Measurements from ENCODE around the gene CELF5.
"Not testable (repeated sequence)": the region's sequence is repeated elsewhere in the genome, so short reads cannot be mapped to it uniquely, and the experiment has no call there.

The CELF5 gene

DNA sequence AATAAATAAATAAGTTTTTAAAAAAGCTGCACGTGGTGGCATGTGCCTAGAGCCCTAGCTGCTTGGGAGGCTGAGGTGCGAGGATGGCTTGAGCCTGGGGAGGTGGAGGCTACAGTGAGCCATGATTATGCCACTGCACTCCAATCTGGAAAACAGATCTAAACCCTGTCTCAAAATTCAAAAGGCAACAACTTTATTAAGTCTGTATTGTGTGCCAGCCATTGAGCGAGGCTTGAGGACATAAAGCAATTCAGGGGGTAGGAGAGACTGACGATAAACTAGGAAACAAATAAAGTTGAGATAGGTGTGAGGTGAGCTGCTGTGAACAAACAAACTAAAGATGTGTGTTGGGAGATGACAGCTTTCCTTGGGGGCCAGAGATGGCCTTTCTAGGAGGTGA is 8.7 kb downstream of the CELF5 start:
- peaks cover 5% of the 10 kb centered on the region for H3K27me3 Mint-ChIP-seq (ENCODE audit: low read depth)
- H3K4me3 Mint-ChIP-seq: no peak overlapping the region
- H3K27ac Mint-ChIP-seq: no peak overlapping the region
- no peaks in the 10 kb centered on the region for H3K4me1 Mint-ChIP-seq (ENCODE audit: low read depth)
- H3K36me3 Mint-ChIP-seq (ENCODE audit: low read depth): no peaks in the 10 kb centered on the region
- DNase-seq (ENCODE audit: low spot score): no peak
- no peaks in the 10 kb centered on the region for H3K9me3 Mint-ChIP-seq

DNA sequence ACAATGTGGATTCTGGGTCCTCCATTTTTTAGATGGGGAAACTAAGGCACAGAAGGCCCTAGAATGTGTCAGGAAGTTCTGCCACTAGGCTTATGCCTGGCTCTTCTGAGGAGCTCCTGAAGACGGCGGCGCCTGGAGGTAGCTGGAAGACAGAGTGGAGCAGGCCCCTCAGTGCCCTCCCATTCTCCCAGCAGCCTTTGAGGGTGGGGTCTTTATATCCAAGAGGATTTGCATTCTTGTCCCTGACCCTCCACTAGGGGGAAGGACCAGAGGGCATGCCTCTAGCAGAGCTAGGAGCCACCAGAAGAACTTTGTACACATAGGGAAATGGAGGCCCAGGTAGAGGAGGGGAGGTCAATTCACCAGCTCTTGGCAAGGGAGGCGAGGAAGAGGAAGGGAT is 9.4 kb downstream of the CELF5 start:
- Mint-ChIP-seq H3K27me3 (ENCODE audit: low read depth) (peaks cover 5% of the 10 kb centered on the region), H3K4me3 (no peak overlapping the region), H3K27ac (no peak overlapping the region), H3K4me1 (ENCODE audit: low read depth) (no peaks in the 10 kb centered on the region), H3K36me3 (ENCODE audit: low read depth) (no peaks in the 10 kb centered on the region), H3K9me3 (no peaks in the 10 kb centered on the region)
- DNase-seq (ENCODE audit: low spot score): no peak

DNA sequence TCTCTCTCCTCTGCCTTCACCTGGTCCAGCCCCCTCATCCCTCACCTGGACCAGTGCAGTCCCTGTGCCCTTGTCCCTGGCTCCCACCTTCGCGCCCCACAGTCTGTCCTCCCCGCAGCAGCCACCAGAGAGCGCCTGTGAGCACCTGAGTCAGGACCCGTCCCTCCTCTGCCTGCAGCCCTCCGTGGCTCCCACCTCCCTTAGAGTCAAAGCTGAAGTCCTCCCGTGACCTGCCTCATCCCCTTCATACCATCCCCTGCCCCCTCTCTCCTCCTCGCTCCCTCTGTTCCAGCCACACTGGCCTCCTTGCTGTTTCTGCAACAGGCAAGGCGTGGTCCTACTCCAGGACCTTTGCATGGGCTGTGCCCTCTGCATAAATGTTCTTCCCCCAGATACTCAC is 10.3 kb downstream of the CELF5 start:
- no peak for DNase-seq (ENCODE audit: low spot score)
- Mint-ChIP-seq H3K27ac (no peak overlapping the region), H3K9me3 (no peaks in the 10 kb centered on the region), H3K4me3 (no peak overlapping the region), H3K36me3 (ENCODE audit: low read depth) (no peaks in the 10 kb centered on the region), H3K27me3 (ENCODE audit: low read depth) (no peaks in the 10 kb centered on the region), H3K4me1 (ENCODE audit: low read depth) (no peaks in the 10 kb centered on the region)

DNA sequence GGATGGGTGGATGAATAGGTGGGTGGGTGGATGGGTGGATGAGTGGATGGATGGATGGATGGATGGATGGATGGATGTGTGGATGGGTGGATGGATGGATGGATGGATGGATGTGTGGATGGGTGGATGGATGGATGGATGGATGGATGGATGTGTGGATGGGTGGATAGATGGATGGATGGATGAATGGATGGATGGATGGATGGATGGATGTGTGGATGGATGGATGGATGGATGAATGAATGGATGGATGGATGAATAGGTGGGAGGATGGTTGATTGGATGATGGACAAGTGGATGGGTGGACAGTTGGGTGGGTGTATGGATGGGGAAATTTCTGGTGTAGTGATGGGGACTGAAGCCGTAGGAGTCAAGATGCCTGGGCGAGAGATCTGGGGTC is 11.1 kb downstream of the CELF5 start:
- not testable (repeated sequence) for H3K9me3 Mint-ChIP-seq; H3K27me3 Mint-ChIP-seq (ENCODE audit: low read depth); H3K27ac Mint-ChIP-seq; DNase-seq (ENCODE audit: low spot score); H3K36me3 Mint-ChIP-seq (ENCODE audit: low read depth); H3K4me3 Mint-ChIP-seq; H3K4me1 Mint-ChIP-seq (ENCODE audit: low read depth)

DNA sequence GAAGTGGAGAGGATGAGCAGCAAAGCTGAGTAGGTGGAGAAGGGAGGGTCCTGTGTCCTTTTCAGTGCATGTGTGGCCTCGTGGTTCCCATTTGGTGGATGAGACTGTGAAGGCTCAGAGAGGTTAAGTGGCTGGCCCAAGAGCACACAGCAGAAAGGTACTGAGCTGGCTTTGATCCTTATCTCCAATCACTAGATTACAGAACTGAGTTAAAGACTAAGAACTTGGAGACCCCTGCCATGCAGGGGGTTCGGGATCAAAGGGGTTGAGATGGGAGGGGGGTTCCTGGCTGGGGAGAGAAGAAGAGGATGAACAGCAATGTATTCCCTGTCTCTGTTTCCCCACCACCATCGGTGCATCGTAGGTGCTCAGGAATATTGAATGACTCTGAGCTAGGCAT is 11.8 kb downstream of the CELF5 start:
- Mint-ChIP-seq H3K9me3 (no peaks in the 10 kb centered on the region), H3K4me3 (no peak overlapping the region), H3K36me3 (ENCODE audit: low read depth) (no peaks in the 10 kb centered on the region), H3K27me3 (ENCODE audit: low read depth) (no peaks in the 10 kb centered on the region), H3K4me1 (ENCODE audit: low read depth) (no peaks in the 10 kb centered on the region), H3K27ac (no peak overlapping the region)
- no peak for DNase-seq (ENCODE audit: low spot score)

DNA sequence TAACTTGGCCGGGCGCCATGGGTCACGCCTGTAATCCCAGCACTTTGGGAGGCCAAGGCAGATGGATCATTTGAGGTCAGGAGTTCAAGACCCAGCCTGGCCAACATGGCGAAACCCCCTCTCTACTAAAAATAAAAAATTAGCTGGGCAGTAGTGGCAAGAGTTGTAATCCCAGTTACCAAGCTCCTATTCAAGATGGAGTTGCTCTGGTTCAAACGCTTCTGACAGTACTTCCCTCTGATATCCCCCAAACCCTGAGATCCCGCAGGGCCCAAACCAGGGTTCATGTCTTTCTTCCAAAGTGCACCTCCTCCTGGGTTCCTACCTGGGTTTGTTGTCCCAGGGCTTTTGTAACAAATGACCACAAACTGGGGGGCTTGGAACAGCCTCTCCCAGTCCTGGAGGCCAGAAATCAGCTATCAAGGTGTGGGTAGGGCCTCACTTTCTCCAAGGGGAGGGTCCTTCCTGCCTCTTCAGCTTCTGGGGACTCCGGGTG is 13.7 kb downstream of the CELF5 start:
- no peak for DNase-seq (ENCODE audit: low spot score)
- Mint-ChIP-seq H3K27ac (no peak overlapping the region), H3K9me3 (no peaks in the 10 kb centered on the region), H3K4me1 (ENCODE audit: low read depth) (no peaks in the 10 kb centered on the region), H3K27me3 (ENCODE audit: low read depth) (no peaks in the 10 kb centered on the region), H3K4me3 (no peak overlapping the region), H3K36me3 (ENCODE audit: low read depth) (no peaks in the 10 kb centered on the region)

DNA sequence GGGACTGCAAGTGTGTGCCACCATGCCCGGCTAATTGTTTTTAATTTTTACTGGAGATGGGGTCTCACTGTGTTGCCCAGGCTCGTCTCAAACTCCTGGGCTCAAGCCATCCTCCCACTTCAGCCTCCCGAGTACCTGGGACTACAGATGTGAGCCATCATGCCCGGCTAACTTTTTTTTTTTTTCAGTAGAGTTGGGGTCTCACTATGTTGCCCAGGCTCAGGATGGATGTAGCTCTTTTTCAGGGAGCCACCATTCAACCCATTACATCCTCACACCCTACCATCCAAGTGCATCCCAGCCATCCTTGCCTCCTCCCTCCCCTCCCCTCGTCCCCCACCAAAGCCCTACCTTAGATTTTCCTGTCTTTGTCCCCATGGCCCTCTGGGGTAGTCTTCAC is 14.9 kb downstream of the CELF5 start:
- Mint-ChIP-seq H3K36me3 (ENCODE audit: low read depth) (no peaks in the 10 kb centered on the region), H3K4me3 (no peak overlapping the region), H3K27me3 (ENCODE audit: low read depth) (no peaks in the 10 kb centered on the region), H3K4me1 (ENCODE audit: low read depth) (no peaks in the 10 kb centered on the region), H3K9me3 (no peaks in the 10 kb centered on the region), H3K27ac (no peak overlapping the region)
- no peak for DNase-seq (ENCODE audit: low spot score)

DNA sequence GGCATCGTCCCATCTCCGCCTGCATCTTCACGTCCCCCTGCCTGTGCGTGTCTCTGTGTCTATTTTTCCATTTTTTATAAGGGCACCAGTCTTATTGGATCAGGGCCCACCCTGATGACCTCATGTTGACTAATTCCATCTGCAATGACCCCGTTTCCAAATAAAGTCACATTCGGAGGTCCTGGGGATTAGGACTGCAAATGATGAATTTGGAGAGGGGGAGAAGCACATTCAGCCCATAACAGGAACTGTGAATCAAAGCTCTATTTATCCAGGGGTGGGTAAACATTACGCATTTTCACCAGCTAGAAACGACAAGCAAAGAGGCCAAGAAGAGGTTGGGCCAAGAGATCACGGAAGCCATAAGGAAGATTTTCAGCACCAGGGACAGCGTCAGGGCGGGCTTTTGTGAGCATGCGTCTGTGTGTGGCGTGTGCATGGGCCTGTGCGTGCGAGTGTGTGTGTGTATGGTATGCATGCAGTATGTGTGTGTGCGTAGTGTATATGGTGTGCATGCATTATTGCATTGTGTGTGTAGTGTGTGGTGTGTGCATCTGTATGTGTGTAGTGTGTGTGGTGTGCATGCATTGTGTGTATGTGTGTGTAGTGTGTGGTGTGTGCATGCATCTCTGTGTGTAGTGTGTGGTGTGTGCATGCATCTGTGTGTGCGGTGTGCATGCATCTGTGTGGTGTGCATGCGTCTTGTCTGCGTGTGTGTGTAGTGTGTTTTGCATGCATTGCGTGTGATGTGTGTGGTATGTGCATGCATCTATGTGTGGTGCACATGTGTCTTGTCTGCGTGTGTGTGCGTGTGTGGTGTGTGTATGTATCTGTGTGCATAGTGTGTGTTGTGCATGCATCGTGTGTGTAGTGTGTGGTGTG is 19.6 kb downstream of the CELF5 start:
- H3K9me3 Mint-ChIP-seq: no peaks in the 10 kb centered on the region
- no peak overlapping the region for H3K27ac Mint-ChIP-seq
- no peaks in the 10 kb centered on the region for H3K36me3 Mint-ChIP-seq (ENCODE audit: low read depth)
- H3K27me3 Mint-ChIP-seq (ENCODE audit: low read depth): no peaks in the 10 kb centered on the region
- DNase-seq (ENCODE audit: low spot score): peak; percentile 35
- H3K4me1 Mint-ChIP-seq (ENCODE audit: low read depth): no peaks in the 10 kb centered on the region
- H3K4me3 Mint-ChIP-seq: no peak overlapping the region

DNA sequence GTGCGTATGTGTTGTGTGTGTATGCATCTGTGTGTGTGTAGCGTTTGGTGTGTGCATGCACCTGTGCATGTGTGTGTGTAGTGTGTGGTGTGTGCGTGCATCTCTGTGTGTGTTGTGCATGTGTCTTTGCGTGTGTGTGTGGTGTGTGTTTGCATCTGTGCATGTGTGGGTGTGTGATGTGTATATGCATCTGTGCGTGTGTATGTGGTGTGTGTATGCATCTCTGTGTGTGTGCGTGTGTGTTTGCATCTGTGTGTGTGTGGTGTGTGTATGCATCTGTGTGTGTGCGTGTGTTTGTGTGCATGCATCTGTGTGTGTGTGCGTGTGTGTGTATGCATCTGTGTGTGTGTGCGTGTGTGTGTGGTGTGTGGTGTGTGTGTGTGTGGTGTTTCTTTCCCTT is 20.6 kb downstream of the CELF5 start:
- no peak overlapping the region for H3K4me3 Mint-ChIP-seq
- no peaks in the 10 kb centered on the region for H3K9me3 Mint-ChIP-seq
- no peaks in the 10 kb centered on the region for H3K27me3 Mint-ChIP-seq (ENCODE audit: low read depth)
- H3K36me3 Mint-ChIP-seq (ENCODE audit: low read depth): no peaks in the 10 kb centered on the region
- H3K27ac Mint-ChIP-seq: no peak overlapping the region
- DNase-seq (ENCODE audit: low spot score): no peak
- no peaks in the 10 kb centered on the region for H3K4me1 Mint-ChIP-seq (ENCODE audit: low read depth)

DNA sequence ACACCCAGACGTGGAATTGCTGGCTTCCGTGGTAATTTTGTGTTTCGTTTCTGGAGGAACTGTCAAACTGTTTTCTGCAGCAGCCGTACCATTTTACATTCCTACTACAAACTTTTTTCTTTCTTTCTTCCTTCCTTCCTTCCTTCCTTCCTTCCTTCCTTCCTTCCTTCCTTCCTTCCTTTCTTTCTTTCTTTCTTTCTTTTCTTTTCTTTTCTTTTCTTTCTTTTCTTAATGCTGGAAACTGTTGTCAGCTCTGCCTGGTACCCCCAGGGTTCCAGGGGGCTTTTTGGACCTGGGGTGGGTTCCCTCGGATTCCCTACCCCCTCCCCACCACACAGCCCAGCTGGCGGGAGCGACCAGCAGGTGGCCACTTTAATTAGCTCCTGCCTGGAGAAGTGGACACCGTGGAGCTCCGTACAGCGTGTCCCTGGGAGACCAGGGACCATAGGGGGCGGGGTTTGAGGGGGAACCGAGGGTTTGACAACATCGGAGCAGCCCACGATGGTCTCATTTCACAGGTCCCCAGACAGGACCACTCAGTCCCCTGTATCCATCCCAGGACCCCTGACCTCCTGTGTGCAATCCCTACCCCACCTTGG is 24.4 kb downstream of the CELF5 start:
- Mint-ChIP-seq H3K4me3 (no peak overlapping the region), H3K36me3 (ENCODE audit: low read depth) (no peaks in the 10 kb centered on the region), H3K4me1 (ENCODE audit: low read depth) (no peaks in the 10 kb centered on the region), H3K9me3 (peaks cover 4% of the 10 kb centered on the region), H3K27ac (no peak overlapping the region), H3K27me3 (ENCODE audit: low read depth) (no peaks in the 10 kb centered on the region)
- DNase-seq (ENCODE audit: low spot score): no peak

DNA sequence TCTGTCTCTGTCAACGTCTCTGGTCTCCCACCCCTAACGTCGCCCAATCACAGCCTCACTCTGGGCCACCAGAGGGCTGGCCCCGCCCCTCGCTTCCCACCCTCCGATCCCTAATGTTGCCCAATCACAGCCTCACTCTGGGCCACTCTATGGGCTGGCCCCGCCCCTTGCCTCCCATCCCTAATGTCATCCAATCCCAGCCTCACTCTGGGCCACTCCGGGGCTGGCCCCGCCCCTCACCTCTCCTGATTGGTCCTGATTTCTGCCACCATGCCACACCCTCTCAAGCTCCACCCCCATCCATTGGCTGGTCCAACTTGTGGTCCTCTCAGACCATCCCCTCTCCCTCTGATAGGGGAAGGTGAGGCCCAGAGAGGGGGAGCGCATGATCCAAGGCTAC is 24.9 kb downstream of the CELF5 start:
- Mint-ChIP-seq H3K9me3 (peaks cover 4% of the 10 kb centered on the region), H3K27ac (no peak overlapping the region), H3K4me3 (no peak overlapping the region), H3K27me3 (ENCODE audit: low read depth) (no peaks in the 10 kb centered on the region), H3K4me1 (ENCODE audit: low read depth) (no peaks in the 10 kb centered on the region), H3K36me3 (ENCODE audit: low read depth) (no peaks in the 10 kb centered on the region)
- no peak for DNase-seq (ENCODE audit: low spot score)

DNA sequence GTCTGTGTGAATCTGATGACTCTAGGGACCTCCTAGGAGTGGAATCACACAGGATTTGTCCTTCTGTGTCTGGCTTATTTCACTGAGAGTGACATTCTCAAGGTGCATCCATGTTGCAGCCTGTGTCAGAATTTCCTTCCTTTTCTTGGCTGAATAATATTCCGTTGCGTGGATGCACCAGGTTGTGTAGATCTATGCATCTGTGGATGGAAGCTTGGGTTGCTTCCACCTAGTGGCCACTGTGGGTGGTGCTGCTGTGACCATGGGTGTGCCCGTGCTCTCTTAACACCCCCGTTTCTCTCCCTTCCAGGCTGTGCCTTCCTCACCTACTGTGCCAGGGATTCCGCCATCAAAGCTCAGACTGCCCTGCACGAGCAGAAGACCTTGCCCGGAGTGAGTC is 26.2 kb downstream of the CELF5 start:
- peaks cover 4% of the 10 kb centered on the region for H3K9me3 Mint-ChIP-seq
- H3K36me3 Mint-ChIP-seq (ENCODE audit: low read depth): no peaks in the 10 kb centered on the region
- no peaks in the 10 kb centered on the region for H3K4me1 Mint-ChIP-seq (ENCODE audit: low read depth)
- H3K4me3 Mint-ChIP-seq: no peak overlapping the region
- no peaks in the 10 kb centered on the region for H3K27me3 Mint-ChIP-seq (ENCODE audit: low read depth)
- no peak overlapping the region for H3K27ac Mint-ChIP-seq
- DNase-seq (ENCODE audit: low spot score): no peak

DNA sequence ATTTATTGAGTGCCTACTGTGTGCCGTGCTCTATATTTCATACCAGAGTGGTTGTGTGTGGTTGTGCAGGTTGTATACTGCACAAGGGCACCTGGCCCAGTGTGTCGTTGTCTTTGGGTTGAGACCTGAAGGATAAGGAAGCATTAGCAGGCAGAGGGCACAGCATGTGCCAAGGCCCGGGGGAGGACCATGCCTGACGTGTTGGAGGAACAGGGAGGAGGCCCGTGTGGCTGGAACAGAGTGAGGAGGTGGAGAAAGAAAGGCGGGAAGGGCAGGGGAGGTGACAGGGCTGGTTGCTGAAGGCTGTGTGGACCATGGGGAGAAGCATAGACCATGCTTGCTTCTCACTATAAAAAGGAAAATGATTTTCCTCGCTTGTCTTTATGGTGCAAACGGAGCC is 26.8 kb downstream of the CELF5 start:
- H3K9me3 Mint-ChIP-seq: peaks cover 4% of the 10 kb centered on the region
- H3K27ac Mint-ChIP-seq: no peak overlapping the region
- no peaks in the 10 kb centered on the region for H3K36me3 Mint-ChIP-seq (ENCODE audit: low read depth)
- no peaks in the 10 kb centered on the region for H3K27me3 Mint-ChIP-seq (ENCODE audit: low read depth)
- no peaks in the 10 kb centered on the region for H3K4me1 Mint-ChIP-seq (ENCODE audit: low read depth)
- no peak overlapping the region for H3K4me3 Mint-ChIP-seq
- DNase-seq (ENCODE audit: low spot score): no peak

DNA sequence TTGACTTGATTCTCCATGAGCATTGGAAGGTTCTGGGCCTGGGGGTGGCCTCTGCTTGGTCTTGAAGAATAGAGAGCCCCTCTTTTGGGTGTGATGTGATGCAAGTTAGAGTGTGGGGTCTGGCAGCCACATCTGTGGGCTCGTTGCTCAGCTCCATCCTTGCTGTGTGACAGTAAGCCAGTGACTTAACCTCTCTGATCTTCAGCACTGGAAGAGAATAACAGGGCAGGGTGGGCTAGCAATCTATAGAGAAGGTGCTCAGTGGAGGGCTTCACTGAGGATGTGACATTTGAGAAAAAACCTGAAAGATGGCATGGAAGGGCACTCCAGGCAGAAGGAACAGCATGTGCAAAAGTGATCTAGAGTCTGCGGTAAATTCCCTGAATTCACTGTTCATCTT is 28.2 kb downstream of the CELF5 start:
- H3K27ac Mint-ChIP-seq: no peak overlapping the region
- no peaks in the 10 kb centered on the region for H3K4me1 Mint-ChIP-seq (ENCODE audit: low read depth)
- no peak for DNase-seq (ENCODE audit: low spot score)
- no peaks in the 10 kb centered on the region for H3K36me3 Mint-ChIP-seq (ENCODE audit: low read depth)
- no peaks in the 10 kb centered on the region for H3K27me3 Mint-ChIP-seq (ENCODE audit: low read depth)
- H3K4me3 Mint-ChIP-seq: no peak overlapping the region
- H3K9me3 Mint-ChIP-seq: peaks cover 4% of the 10 kb centered on the region

DNA sequence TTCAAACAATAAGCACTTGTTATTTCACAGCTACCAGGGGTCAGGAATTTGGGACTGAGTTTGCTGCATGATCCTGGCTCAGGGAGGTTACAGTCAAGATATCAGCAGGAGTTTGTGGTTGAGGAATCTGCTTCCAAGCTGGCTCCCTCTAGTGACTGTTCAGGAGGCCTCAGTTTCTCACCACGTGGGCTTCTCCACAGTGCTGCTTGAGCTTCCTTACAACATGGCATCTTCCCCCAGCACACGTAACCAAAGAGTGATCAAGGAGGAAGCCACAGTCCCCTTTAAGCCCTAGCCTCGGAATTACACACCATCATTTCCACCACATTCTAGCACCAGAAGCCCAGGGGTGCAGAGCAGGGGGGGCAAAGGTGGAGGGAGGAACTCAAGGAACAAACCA is 28.8 kb downstream of the CELF5 start:
- Mint-ChIP-seq H3K4me1 (ENCODE audit: low read depth) (no peaks in the 10 kb centered on the region), H3K27ac (no peak overlapping the region), H3K9me3 (peaks cover 4% of the 10 kb centered on the region), H3K4me3 (no peak overlapping the region), H3K27me3 (ENCODE audit: low read depth) (no peaks in the 10 kb centered on the region), H3K36me3 (ENCODE audit: low read depth) (no peaks in the 10 kb centered on the region)
- DNase-seq (ENCODE audit: low spot score): no peak

Data from T-helper 2 cell treated with Interferon-gamma antibody and Interleukin-4, amounts not matched to agents 5 μg/mL and 100 μg/mL, for 36 hours (primary cell).